Lung (tissue), 12 donors: ENCODE measurements around the gene SLC52A3. TPM values are rescaled to one million over a fixed set of nuclear protein-coding genes. Genes with fewer than 3 reads are reported as not detected.

Experiments
- ATAC-seq: fragments of 200-7000 bp; cut with Tn5 transposase; one replicate; pipeline ENCODE4 v1.9.1; 2020; ENCODE audit warnings: moderate number of reproducible peaks; ENCODE audit not compliant: insufficient read depth, low FRiP score
- DNase-seq, 3 donors: peaks; one replicate each; pipeline ENCODE4 v3.0.0-alpha.2; 2013 to 2017
- H3K27ac ChIP-seq, 2 donors: one replicate each; pipeline ENCODE4 v1.5.1; 2013; ENCODE audit warnings: mild to moderate bottlenecking in 2 of 2, moderate library complexity in 2 of 2, control low read depth in 1 of 2, inconsistent platforms in 1 of 2, low read depth in 1 of 2, low read length in 1 of 2
- H3K27me3 ChIP-seq, 3 donors: one replicate each; pipeline ENCODE4 v1.5.1; 2013; ENCODE audit warnings: low read length in 2 of 3; ENCODE audit not compliant: control insufficient read depth in 3 of 3, insufficient read depth in 3 of 3
- H3K36me3 ChIP-seq, 4 donors: one replicate each; pipeline ENCODE4 v1.5.1; 2013; ENCODE audit warnings: low read length in 4 of 4, mild to moderate bottlenecking in 1 of 4, moderate library complexity in 1 of 4; ENCODE audit not compliant: control insufficient read depth in 4 of 4, insufficient read depth in 4 of 4
- H3K4me1 ChIP-seq, 5 donors: one replicate each; pipeline ENCODE4 v1.5.1; 2013; ENCODE audit warnings: low read length in 5 of 5, mild to moderate bottlenecking in 2 of 5, moderate library complexity in 1 of 5; ENCODE audit not compliant: control insufficient read depth in 5 of 5, insufficient read depth in 5 of 5
- H3K4me3 ChIP-seq: one replicate; pipeline ENCODE4 v1.5.1; 2013; ENCODE audit warnings: mild to moderate bottlenecking, control low read depth, moderate library complexity
- H3K9ac ChIP-seq, 2 donors: one replicate each; pipeline ENCODE4 v1.5.1; 2013; ENCODE audit warnings: low read length in 2 of 2, control low read depth in 1 of 2; ENCODE audit not compliant: insufficient read depth in 1 of 2
- H3K9me3 ChIP-seq, 4 donors: one replicate each; pipeline ENCODE4 v1.5.1; 2013; ENCODE audit warnings: low read length in 3 of 4, mild to moderate bottlenecking in 1 of 4, moderate library complexity in 1 of 4; ENCODE audit not compliant: control insufficient read depth in 4 of 4, insufficient read depth in 3 of 4
- WGBS, 2 donors: extraction: QIAGEN DNeasy Blood & Tissue Kit; methylation state at CpG; one replicate each; pipeline ENCODE4 v1.1.7; 2013; 5-methylcytosine and 5-hydroxymethylcytosine counted together
- polyA plus RNA-seq, 2 donors: library from polyadenylated mRNA; stranded (reverse); fragments of 200-250 nt; gene quantifications; one replicate each; pipeline ENCODE4 v1.2.1, GENCODE V29; 2013
- total RNA-seq, 2 donors: library from RNA; depleted of rRNA in 1 of 2; stranded (reverse); fragments of >200 nt in 1 of 2; gene quantifications; one replicate each; pipeline ENCODE4 v1.2.1, GENCODE V29; 2014 to 2021
- TF ChIP-seq, protein P1 (sequence below): IDR thresholded peaks from 2 replicates; pipeline ENCODE4 v1.5.1; 2012; ENCODE audit warnings: mild to moderate bottlenecking; ENCODE audit errors: control extremely low read depth, extremely low read depth
- donor health status: control.
- donor health status: control.
- donor health status: Bipolar disorder and iron deficiency.
- donor health status: healthy.
- donor health status: DM: yes; HTN: yes; CAD: no.

The SLC52A3 gene
- total and polyA plus RNA-seq, 4 donors: 1.4 to 2.7 (median 1.9) TPM

GRCh38 chr20:722822-723644, 45.3 kb downstream of the SLC52A3 start:
- TF ChIP-seq, protein P1, sequence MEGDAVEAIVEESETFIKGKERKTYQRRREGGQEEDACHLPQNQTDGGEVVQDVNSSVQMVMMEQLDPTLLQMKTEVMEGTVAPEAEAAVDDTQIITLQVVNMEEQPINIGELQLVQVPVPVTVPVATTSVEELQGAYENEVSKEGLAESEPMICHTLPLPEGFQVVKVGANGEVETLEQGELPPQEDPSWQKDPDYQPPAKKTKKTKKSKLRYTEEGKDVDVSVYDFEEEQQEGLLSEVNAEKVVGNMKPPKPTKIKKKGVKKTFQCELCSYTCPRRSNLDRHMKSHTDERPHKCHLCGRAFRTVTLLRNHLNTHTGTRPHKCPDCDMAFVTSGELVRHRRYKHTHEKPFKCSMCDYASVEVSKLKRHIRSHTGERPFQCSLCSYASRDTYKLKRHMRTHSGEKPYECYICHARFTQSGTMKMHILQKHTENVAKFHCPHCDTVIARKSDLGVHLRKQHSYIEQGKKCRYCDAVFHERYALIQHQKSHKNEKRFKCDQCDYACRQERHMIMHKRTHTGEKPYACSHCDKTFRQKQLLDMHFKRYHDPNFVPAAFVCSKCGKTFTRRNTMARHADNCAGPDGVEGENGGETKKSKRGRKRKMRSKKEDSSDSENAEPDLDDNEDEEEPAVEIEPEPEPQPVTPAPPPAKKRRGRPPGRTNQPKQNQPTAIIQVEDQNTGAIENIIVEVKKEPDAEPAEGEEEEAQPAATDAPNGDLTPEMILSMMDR: no peak
- ATAC-seq (no peak), DNase-seq (no peak)
- no peaks in the 10 kb centered on the region for H3K4me1 ChIP-seq
- H3K27ac ChIP-seq: no peak overlapping the region
- peaks cover 0 to 10% (median 0%) of the 10 kb centered on the region in 4 donors for H3K9me3 ChIP-seq
- no peak overlapping the region for H3K9ac ChIP-seq
- H3K27me3 ChIP-seq: peaks cover 0 to 30% (median 22%) of the 10 kb centered on the region in 3 donors
- 81 to 85% methylated on average over 11 of the region's 11 CpGs for WGBS, 2 donors
- no peaks in the 10 kb centered on the region for H3K36me3 ChIP-seq
- H3K4me3 ChIP-seq: no peak overlapping the region

DNA sequence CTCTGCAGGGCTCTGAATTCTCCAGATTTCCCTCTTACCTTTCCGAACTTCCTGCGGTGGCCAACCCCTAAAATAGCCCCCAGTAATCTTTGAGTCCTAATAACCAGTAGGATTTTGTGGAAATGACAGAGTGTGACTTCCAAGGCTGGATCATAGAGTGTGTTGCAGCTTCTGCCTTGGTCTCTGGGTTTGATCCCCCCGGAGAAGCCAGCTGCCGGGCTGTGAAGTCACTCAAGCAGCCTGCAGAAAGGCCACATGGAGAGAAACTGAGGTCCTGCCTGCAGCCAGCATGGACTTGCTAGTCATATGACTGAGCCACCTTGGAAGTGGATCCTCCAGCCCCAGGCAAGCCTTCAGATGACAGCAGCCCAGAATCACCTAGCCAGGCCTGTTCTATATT, 46.4 kb downstream of the SLC52A3 start:
- ATAC-seq: no peak
- TF ChIP-seq, protein P1: no peak
- 89 to 93% methylated on average over 4 of the region's 4 CpGs for WGBS, 2 donors
- no peak overlapping the region for H3K27ac ChIP-seq
- H3K36me3 ChIP-seq: no peaks in the 10 kb centered on the region
- no peak overlapping the region for H3K4me3 ChIP-seq
- H3K9ac ChIP-seq: no peak overlapping the region
- H3K4me1 ChIP-seq: no peaks in the 10 kb centered on the region
- no peak for DNase-seq
- peaks cover 0 to 8% (median 0%) of the 10 kb centered on the region in 4 donors for H3K9me3 ChIP-seq
- H3K27me3 ChIP-seq: peaks cover 0 to 31% (median 19%) of the 10 kb centered on the region in 3 donors

DNA sequence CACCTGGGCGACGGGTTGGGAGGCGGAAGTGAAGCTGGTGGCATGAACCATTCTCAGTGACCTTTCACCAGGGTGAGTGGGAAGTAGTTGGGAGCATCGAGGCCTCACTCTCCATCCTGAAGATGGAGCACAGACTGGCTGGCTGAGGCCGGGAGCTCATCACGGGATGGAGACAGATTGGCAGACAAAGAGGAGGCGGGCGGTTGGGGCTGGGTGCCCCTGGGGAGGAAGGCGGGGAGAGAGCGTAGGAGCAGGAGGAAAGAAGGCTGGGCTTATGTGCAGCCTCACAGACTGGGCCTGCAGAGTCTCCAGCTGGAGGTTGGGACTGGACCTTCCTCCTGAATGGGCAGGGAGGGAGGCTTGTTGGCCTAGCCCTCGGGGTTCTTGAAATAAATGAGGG, 48.5 kb downstream of the SLC52A3 start:
- Histone ChIP-seq H3K27ac (no peak overlapping the region), H3K36me3 (no peaks in the 10 kb centered on the region), H3K4me3 (no peak overlapping the region), H3K4me1 (no peaks in the 10 kb centered on the region), H3K27me3 (peaks cover 0 to 21% (median 10%) of the 10 kb centered on the region in 3 donors), H3K9ac (no peak overlapping the region), H3K9me3 (peaks cover 0 to 7% (median under 1%) of the 10 kb centered on the region in 4 donors)
- DNase-seq: no peak
- ATAC-seq: no peak
- TF ChIP-seq, protein P1: no peak
- WGBS, 2 donors: 65 to 81% methylated on average over 11 of the region's 11 CpGs
